Cerebellar cortex (tissue), 1 donor: ENCODE results near the gene ATL1.
"Not testable (repeated sequence)": the region's sequence is repeated elsewhere in the genome, so short reads cannot be mapped to it uniquely, and the experiment has no call there.

Source experiments
- DNase-seq: peaks from one replicate; pipeline ENCODE4 v3.0.0-alpha.2; 2015; ENCODE audit warnings: low spot score

The ATL1 gene

DNA sequence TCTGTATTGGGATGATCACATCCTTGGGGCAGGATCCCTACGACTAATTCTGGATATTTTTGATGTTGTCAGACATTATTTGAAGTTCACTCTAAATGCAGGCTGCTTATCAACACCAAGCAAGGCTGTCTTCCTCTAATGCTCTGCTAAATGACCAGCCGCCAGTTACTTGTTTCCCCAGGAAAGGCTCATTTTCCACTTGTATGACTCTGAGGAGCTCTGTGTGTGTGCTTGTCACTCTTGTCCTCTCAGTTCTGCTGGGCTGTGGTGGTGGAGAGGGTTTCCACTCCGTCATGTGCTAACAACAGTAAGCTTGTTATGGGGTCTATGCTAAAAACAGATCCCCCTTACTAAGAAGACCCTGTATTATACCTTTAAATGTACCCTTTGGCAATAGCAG lies 42.1 kb downstream of the ATL1 start:
- DNase-seq = no peak

- DNase-seq = no peak
Observed at GRCh38 chr14:50603565-50603964, 43.6 kb downstream of the ATL1 start.

- no peak for DNase-seq
Observed at GRCh38 chr14:50605766-50606165, 45.8 kb downstream of the ATL1 start.

GRCh38 chr14:50606468-50606867 lies 46.5 kb downstream of the ATL1 start:
- DNase-seq = no peak

DNA sequence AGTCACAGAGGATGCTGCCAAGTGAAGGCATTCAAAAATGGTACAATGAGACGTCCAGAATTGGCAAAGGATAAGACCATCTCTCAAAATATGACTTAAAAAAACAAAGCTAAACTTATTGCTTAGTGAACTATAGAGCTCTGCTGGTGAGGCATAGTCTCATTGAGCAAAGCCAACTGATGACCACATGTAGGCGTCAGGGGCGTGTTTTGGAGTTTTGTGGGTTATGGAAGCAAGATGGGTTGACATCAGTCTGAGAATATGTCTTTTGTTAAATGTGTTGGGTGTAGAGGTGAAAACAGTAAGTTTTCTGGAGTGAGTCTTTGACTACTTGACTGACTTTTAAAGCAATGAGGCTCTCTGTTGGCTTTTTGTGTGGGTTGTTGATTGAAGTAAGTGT lies 47.2 kb downstream of the ATL1 start:
- DNase-seq = no peak

DNA sequence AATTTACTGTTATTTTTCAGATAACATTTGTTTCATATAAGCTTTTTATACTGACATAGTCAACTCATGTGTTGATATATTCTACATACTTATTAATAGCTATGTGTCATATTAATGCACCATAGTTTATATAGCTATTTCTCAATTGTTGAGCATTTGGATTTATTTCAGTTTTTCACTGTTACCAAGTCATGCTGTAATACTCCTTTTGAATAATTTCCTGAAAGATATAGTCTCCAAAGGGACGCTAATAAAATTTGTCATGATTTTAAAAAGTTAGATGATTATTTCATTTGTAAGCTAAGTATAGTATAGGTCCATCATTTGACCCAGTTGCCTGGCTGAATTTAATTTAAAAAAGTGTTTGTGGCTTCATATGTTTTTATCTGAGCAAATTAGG lies 47.8 kb downstream of the ATL1 start:
- no peak for DNase-seq

DNA sequence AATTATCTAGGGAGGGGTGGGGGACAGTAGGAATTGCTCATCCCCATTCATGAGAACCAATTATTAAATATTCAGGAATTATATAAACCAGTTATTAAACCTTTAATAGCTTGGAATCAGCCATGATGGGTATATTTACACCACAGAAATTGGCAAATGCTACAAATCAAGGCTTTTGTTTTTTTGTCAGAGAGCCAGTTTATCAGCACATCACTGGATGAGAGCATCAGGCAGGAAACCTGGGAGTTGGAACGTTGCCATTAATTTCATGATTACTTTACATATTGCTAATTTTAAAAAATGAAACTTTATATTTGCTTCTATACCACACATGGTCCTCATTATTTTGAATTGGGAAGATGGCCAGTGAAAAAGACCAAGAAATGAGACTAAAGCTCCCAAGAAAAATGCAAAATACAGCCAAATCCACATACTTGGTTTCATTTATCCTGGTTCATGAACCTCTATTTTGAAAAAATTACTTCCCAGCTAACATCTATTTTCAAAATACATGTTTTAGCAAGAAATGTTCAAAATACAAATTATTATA lies 48.4 kb downstream of the ATL1 start:
- no peak for DNase-seq

DNA sequence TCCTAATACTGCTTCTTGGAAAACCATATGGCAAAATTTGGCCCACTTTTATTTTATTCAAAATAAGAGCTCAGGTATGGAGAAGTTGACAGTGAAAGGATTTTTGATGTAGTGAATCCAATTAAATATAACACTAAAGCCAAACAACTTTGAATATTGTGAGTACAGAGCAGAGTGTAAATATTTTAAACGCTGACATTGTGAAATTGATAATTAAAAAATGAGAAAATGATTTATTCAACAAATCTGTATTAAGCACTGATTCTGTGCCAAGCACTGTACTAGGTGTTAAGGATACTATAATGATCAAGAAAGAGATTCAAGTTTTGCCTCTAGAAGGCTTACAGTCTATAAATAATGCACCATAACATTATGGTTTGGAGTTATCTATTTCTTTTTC lies 50.5 kb downstream of the ATL1 start:
- DNase-seq = no peak

DNA sequence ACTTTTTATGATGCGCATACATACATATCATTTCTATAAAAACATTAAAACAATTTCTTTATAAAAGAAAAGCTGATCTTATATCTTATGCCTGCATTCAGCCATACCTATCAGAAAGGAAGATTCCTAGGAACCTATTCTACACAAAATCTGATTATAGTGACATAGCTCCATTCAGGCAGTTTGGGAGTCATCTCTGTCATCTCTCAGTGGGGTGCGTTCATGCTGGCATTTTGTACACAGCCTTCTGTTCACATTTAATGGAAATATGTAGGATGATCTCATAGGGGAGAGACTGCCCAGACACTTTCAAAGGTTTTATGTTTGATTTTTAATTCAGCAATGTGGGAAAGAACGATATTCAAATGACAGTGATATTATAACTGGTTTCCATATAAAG lies 52.9 kb downstream of the ATL1 start:
- peak; percentile 62 for DNase-seq

- DNase-seq = no peak
Observed at GRCh38 chr14:50615056-50615455, 55.1 kb downstream of the ATL1 start.

DNA sequence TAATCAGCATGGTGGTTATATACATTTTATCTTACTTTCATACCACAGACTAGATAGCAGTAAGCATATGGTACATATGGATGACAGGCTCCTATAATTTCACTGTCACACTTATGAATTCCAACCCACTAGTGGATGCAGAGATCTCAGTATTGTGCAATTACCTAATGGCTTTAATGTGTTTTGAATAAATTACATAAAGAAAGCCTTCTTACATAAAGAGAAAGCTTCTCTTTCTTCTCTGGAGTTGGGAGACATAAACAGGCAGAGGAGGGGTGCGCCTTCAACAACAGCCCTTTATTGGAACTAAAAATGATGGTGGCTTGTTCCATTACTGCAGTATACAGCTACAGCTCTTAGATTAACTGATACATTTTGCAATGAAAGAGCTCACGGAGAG lies 55.6 kb downstream of the ATL1 start:
- DNase-seq = no peak

- no peak for DNase-seq
Observed at GRCh38 chr14:50616275-50616674, 56.3 kb downstream of the ATL1 start.

- DNase-seq = peak; percentile 26
Observed at GRCh38 chr14:50619569-50620141, 59.7 kb downstream of the ATL1 start.

DNA sequence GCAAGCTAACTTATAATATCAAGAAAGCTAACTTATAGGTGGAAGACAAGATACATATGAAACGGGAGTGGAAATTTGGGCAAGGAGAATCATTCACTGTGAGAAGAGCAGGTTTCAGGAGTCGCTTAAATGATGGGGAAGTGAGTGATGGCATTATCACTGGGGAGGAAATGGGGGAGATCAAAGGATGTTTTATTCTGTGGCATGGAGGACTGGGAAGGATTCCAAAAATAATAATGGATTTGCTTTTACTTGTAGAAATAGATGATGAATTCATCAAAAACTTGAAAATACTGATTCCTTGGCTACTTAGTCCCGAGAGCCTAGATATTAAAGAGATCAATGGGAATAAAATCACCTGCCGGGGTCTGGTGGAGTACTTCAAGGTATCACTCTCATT lies 60.4 kb downstream of the ATL1 start:
- DNase-seq = no peak

GRCh38 chr14:50622978-50623377 lies 63.0 kb downstream of the ATL1 start:
- no peak for DNase-seq

- DNase-seq = no peak
Observed at GRCh38 chr14:50624447-50624846, 64.5 kb downstream of the ATL1 start.

DNA sequence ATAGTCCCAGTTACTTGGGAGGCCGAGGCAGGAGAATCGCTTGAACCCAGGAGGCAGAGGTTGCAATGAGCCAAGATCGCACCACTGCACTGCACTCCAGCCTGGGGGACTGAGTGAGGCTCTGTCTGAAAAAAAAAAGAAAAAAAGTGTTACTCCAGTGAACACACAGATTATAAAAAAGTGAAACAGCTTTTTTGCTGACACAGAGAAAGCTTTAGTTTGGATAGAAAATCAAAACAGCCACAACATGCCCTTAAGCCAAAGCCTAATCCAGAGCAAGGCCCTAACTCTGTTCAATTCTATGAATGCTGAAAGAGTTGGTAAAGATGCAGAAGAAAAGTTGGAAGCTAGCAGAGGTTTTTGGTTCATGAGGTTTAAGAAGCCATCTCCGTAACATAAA lies 65.0 kb downstream of the ATL1 start:
- DNase-seq = not testable (repeated sequence)

- DNase-seq = peak; percentile 63
Observed at GRCh38 chr14:50631408-50631821, 71.5 kb downstream of the ATL1 start.

DNA sequence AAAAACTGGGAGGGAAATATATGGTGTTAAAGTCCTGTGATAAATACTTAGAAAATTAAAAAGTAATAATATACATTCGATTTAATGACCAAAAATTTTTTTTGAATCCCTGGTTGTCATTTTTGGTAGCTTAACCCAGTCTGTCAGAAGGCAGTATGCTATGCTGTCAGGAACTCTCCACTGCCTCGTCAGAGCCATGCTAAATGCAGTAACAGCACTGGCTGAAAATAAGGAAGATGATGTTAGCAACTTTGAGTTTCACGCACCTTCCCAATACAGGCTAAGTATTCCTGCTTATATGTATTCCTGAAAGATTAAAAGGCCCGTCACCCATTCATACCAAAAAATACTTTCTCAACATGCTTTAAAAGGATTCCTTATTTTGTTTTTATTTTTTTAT lies 74.0 kb downstream of the ATL1 start:
- no peak for DNase-seq

DNA sequence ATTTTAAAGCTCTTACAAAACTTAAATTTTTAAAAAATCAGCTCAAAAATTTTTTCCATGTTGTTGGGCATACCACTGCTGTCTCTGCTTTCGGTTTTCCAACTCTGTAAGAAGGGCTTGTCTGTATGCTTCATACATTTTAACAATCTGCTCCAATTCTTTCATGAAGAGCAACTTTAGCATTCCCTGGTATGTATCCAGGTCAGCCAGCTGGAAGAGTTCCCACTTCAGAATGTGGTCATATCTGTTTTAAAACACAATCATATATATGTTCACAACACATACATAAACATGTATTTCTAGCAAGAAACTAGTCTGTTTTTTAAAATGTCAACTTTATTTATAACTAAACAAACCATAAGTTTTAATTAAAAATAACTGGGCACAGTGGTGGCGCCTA lies 75.2 kb downstream of the ATL1 start:
- DNase-seq = no peak

DNA sequence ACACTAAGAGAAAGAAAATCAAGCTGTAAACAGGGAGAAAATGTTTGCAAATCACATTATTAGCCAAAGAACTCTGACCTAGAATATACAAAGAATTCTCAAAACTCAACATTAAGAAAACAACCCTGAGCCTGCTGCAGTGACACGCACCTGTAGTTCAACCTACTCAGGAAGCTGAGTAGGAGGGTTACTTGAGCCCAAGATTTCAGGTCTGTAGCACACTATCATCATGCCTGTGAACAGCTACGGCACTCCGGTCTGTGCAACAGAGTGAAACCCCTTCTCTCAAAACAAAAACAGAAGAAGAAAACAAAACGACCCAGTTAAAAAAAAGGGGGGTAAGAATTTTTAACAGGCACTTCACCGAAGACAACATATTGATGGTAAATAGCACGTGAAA lies 87.3 kb downstream of the ATL1 start:
- DNase-seq = no peak

- DNase-seq = no peak
Observed at GRCh38 chr14:50647753-50648152, 87.8 kb downstream of the ATL1 start.

GRCh38 chr14:50649691-50650090 lies 89.7 kb downstream of the ATL1 start:
- DNase-seq = no peak

DNA sequence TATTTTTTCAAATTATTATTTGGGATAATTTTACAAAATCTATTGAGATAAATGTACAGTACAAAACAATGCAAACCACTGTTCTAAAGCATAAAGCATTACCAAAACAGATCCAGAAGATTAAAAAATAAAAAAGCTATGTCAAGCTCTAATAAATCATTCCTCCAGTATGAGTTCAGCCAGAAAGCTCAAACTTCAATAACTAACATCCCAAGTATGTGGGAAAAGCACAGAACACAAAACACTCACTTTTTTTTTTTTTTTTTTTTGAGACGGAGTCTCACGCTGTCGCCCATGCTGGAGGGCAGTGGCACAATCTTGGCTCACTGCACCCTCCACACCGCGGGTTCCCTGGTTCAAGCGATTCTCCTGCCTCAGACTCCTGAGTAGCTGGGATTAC lies 96.8 kb downstream of the ATL1 start:
- DNase-seq = no peak

- no peak for DNase-seq
Observed at GRCh38 chr14:50657753-50658152, 97.8 kb downstream of the ATL1 start.
